GM18505 (cell line): ENCODE results near the gene UTP14A.
"Not testable (repeated sequence)": the region's sequence is repeated elsewhere in the genome, so short reads cannot be mapped to it uniquely, and the experiment has no call there.

Experiments
- ATAC-seq: cut with Tn5 transposase; IDR thresholded peaks from one replicate; pipeline ENCODE4 v1.9.1; 2021; ENCODE audit not compliant: unreplicated experiment
- POLR2A ChIP-seq: IDR thresholded peaks from 4 replicates; pipeline ENCODE4 v1.6.1; 2011; ENCODE audit warnings: borderline replicate concordance; ENCODE audit not compliant: insufficient read depth, insufficient read length; ENCODE audit errors: extremely low read depth

Gene UTP14A

GRCh38 chrX:129905787-129906580 is at the start of gene UTP14A:
TSS of gene UTP14A (plus strand) at chrX:129906164. CDS start at chrX:129906211, 47 bp downstream.
- peak; percentile 92 for ATAC-seq
- peak; percentile 75 for TF ChIP-seq POLR2A

- ATAC-seq, result not testable (repeated sequence)
Observed at GRCh38 chrX:129859134-129859533, 46.8 kb upstream of the UTP14A start.

GRCh38 chrX:129866321-129866720 is 39.6 kb upstream of the UTP14A start:
- not testable (repeated sequence) for ATAC-seq

- no peak for ATAC-seq
- TF ChIP-seq POLR2A, result no peak
Observed at GRCh38 chrX:129872524-129872923, 33.4 kb upstream of the UTP14A start.

GRCh38 chrX:129875669-129876068 is 30.3 kb upstream of the UTP14A start:
- ATAC-seq, result no peak
- no peak for TF ChIP-seq POLR2A

- ATAC-seq, result no peak
- TF ChIP-seq POLR2A, result no peak
Observed at GRCh38 chrX:129876771-129877305, 29.1 kb upstream of the UTP14A start.

GRCh38 chrX:129877401-129877800 is 28.6 kb upstream of the UTP14A start:
- no peak for ATAC-seq
- TF ChIP-seq POLR2A, result no peak

GRCh38 chrX:129900054-129900453 is 5.9 kb upstream of the UTP14A start:
- TF ChIP-seq POLR2A, result no peak
- ATAC-seq, result no peak

GRCh38 chrX:129908636-129909035 is 2.7 kb downstream of the UTP14A start:
- ATAC-seq, result no peak
- no peak for TF ChIP-seq POLR2A

- TF ChIP-seq POLR2A, result no peak
- ATAC-seq, result no peak
Observed at GRCh38 chrX:129925305-129926092, 19.5 kb downstream of the UTP14A start.

GRCh38 chrX:129930941-129931410 is 25.0 kb downstream of the UTP14A start:
- ATAC-seq, result no peak
- no peak for TF ChIP-seq POLR2A

- TF ChIP-seq POLR2A, result peak; percentile 50
- peak; percentile 50 for ATAC-seq
Observed at GRCh38 chrX:129931411-129932015, 25.5 kb downstream of the UTP14A start.

GRCh38 chrX:129932016-129932820 is 26.3 kb downstream of the UTP14A start:
- peak; percentile 61 for ATAC-seq
- TF ChIP-seq POLR2A, result no peak
